ENCODE data around the gene CHN2. TPM values are rescaled to one million over a fixed set of nuclear protein-coding genes. Genes with fewer than 3 reads are reported as not detected.

The CHN2 gene
- total RNA-seq, 1 experiment from 2014 or later = 5.1 TPM

DNA sequence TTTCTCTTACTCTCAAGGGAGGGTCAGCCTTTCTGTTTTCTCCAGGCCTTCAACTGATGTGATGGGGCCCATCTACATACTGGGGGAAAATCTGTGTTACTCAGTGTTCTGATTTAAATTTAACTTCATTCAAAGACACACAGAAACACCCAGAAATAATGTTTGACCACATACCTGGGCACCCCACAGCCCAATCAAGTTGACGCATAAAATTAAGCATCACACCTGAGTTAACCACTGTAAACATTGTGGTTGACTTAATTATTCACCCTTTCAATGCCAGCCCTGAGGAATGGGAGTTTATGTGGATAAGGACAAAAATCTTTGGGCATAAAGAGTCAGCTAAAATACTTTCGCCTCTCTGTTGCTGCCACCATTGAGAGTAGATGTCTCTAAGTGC lies 10.0 kb upstream of the CHN2 start:
- H3K27ac Mint-ChIP-seq (ENCODE audit: low read depth, unreplicated experiment) = no peak overlapping the region
- no peak overlapping the region for H3K4me3 Mint-ChIP-seq (ENCODE audit: unreplicated experiment)
- CTCF ChIA-PET = interaction anchor here (1.9 kb wide), 1 partner anchor 258 kb away, joined by 12 read pairs; no protein-coding TSS in a partner anchor
- TF ChIP-seq, protein P1, sequence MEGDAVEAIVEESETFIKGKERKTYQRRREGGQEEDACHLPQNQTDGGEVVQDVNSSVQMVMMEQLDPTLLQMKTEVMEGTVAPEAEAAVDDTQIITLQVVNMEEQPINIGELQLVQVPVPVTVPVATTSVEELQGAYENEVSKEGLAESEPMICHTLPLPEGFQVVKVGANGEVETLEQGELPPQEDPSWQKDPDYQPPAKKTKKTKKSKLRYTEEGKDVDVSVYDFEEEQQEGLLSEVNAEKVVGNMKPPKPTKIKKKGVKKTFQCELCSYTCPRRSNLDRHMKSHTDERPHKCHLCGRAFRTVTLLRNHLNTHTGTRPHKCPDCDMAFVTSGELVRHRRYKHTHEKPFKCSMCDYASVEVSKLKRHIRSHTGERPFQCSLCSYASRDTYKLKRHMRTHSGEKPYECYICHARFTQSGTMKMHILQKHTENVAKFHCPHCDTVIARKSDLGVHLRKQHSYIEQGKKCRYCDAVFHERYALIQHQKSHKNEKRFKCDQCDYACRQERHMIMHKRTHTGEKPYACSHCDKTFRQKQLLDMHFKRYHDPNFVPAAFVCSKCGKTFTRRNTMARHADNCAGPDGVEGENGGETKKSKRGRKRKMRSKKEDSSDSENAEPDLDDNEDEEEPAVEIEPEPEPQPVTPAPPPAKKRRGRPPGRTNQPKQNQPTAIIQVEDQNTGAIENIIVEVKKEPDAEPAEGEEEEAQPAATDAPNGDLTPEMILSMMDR (IDR thresholded peaks at IDR 0.05; ENCODE audit: unreplicated experiment) = no peak
- no TSS peak for BruUV-seq (replicated peaks)
- intact Hi-C loops (cut with micrococcal nuclease) = no loop called here
- no peak for DNase-seq (ENCODE audit: unreplicated experiment)
- H3K36me3 Mint-ChIP-seq (ENCODE audit: insufficient read depth, unreplicated experiment) = peaks cover 3% of the 10 kb centered on the region
- no peaks in the 10 kb centered on the region for H3K9me3 Mint-ChIP-seq (ENCODE audit: unreplicated experiment)
- no peaks in the 10 kb centered on the region for H3K4me1 Mint-ChIP-seq (ENCODE audit: insufficient read depth, unreplicated experiment)
- POLR2A ChIA-PET = interaction anchor here (0.9 kb wide), 1 partner anchor 257 kb away, joined by 3 read pairs; no protein-coding TSS in a partner anchor
- H3K27me3 Mint-ChIP-seq (ENCODE audit: insufficient read depth, unreplicated experiment) = no peaks in the 10 kb centered on the region

DNA sequence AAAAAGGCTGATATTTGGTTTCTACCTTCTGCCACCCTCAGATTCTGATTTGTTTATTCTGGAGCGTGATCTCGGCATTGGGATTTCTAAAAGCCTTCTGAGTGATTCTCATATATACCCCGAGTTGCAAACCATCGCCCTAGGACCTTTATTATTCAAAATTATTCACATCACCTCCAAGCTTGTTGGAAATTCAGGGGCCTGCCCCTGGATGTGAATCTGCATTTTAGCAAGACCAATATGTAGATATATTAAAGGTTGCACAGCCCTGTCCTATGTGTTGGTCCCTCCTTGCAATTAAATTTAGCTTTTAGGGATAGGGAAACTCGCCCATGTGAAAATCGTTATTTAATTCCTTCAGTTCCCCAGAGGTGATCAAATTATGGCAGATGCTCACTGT lies 9.0 kb upstream of the CHN2 start:
- Mint-ChIP-seq H3K36me3 (ENCODE audit: insufficient read depth, unreplicated experiment) (peaks cover 6% of the 10 kb centered on the region), H3K4me3 (ENCODE audit: unreplicated experiment) (no peak overlapping the region), H3K9me3 (ENCODE audit: unreplicated experiment) (no peaks in the 10 kb centered on the region), H3K27me3 (ENCODE audit: insufficient read depth, unreplicated experiment) (no peaks in the 10 kb centered on the region), H3K27ac (ENCODE audit: low read depth, unreplicated experiment) (no peak overlapping the region), H3K4me1 (ENCODE audit: insufficient read depth, unreplicated experiment) (no peaks in the 10 kb centered on the region)
- POLR2A ChIA-PET = interaction anchor here (0.6 to 1.1 kb wide), 2 partner anchors 100 to 191 kb away, joined by 3 to 4 read pairs; no protein-coding TSS in a partner anchor
- intact Hi-C loops (cut with micrococcal nuclease) = no loop called here
- BruUV-seq (replicated peaks) = no TSS peak
- TF ChIP-seq, protein P1 (IDR thresholded peaks at IDR 0.05; ENCODE audit: unreplicated experiment) = no peak
- DNase-seq (ENCODE audit: unreplicated experiment) = no peak
- CTCF ChIA-PET = interaction anchor here (0.6 to 1.9 kb wide), 4 partner anchors 73 to 261 kb away, joined by 3 to 12 read pairs (median 3); no protein-coding TSS in a partner anchor

DNA sequence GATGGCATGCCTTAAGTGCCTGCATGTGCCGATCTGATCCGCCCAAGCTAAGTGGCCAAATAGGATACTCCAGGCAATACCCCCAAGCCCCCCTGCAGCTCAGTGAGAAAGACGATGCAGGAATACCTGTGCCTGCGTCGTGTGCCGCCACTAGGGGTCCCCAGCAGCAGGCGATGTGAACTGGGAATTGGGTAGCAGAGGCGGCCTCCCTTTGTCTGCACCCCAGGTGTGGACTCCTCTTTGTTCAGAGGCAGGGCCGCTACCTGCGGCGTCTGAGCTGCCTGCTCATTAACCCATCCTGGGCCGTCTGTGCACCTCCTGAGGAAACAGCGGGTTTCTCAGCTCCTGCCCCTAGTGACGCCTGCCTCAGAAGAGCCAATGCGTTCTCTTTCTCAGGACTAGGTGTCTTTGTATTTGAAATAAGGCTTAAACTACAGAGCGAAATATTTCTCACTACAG lies 4.8 kb upstream of the CHN2 start:
- intact Hi-C loops (cut with micrococcal nuclease) = loop anchor here (1.0 to 5.0 kb wide), 3 partner anchors 77 to 219 kb away; no protein-coding TSS in a partner anchor
- Mint-ChIP-seq H3K27ac (ENCODE audit: low read depth, unreplicated experiment) (no peak overlapping the region), H3K4me3 (ENCODE audit: unreplicated experiment) (no peak overlapping the region), H3K4me1 (ENCODE audit: insufficient read depth, unreplicated experiment) (no peaks in the 10 kb centered on the region), H3K27me3 (ENCODE audit: insufficient read depth, unreplicated experiment) (no peaks in the 10 kb centered on the region), H3K9me3 (ENCODE audit: unreplicated experiment) (no peaks in the 10 kb centered on the region), H3K36me3 (ENCODE audit: insufficient read depth, unreplicated experiment) (peaks cover 6% of the 10 kb centered on the region)
- POLR2A ChIA-PET = interaction anchor here (0.8 to 2.0 kb wide), 3 partner anchors 76 to 263 kb away, joined by 4 to 7 read pairs (median 4); no protein-coding TSS in a partner anchor
- TF ChIP-seq, protein P1 (IDR thresholded peaks at IDR 0.05; ENCODE audit: unreplicated experiment) = peak; percentile 87
- no TSS peak for BruUV-seq (replicated peaks)
- CTCF ChIA-PET = interaction anchor here (0.5 to 6.2 kb wide), 66 partner anchors 9 to 740 kb away, joined by 3 to 140 read pairs (median 5); partner anchors contain the start of gene CPVL
- peak; percentile 60 for DNase-seq (ENCODE audit: unreplicated experiment)

DNA sequence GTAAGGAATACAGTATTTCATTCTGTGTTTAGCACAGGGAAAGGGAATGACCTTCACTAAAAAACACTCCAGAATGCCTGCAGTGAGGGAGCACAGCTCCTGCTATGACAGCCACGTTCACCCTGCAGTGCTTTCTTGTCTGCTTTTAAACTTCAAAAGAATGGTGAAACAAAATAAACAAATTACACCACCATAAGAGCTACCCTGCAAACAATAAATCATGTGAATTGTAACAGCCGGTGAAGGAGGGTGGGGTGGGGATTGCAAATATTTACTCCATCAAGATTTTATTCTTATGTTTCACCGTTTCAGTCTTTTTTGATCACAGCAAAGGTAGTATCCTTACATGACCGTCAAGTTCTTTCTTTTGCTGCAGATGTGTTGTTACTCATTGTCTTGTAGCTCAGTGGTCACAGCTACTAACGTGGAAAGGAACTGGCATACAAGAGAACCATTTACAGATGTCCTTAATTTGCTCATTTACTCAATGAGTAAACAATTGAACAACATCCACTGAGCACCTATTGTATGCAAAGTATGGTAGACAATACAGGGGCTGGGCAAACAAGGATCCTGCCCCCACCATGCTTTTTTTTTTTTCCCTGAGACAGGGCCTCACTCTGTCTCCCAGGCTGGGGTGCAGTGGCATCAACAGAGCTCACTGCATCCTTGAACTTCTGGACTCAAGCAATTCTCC lies 4.1 kb upstream of the CHN2 start:
- H3K9me3 Mint-ChIP-seq (ENCODE audit: unreplicated experiment) = no peaks in the 10 kb centered on the region
- POLR2A ChIA-PET = interaction anchor here (0.8 to 2.0 kb wide), 3 partner anchors 76 to 263 kb away, joined by 4 to 7 read pairs (median 4); no protein-coding TSS in a partner anchor

More for the DNA sequence above, 4.1 kb upstream of the CHN2 start:
- no peak overlapping the region for H3K27ac Mint-ChIP-seq (ENCODE audit: low read depth, unreplicated experiment)
- peaks cover 6% of the 10 kb centered on the region for H3K36me3 Mint-ChIP-seq (ENCODE audit: insufficient read depth, unreplicated experiment)
- no peak for DNase-seq (ENCODE audit: unreplicated experiment)
- no peaks in the 10 kb centered on the region for H3K27me3 Mint-ChIP-seq (ENCODE audit: insufficient read depth, unreplicated experiment)
- CTCF ChIA-PET = interaction anchor here (0.5 to 6.2 kb wide), 53 partner anchors 8 to 277 kb away, joined by 3 to 140 read pairs (median 6); partner anchors contain the start of gene CPVL
- no peaks in the 10 kb centered on the region for H3K4me1 Mint-ChIP-seq (ENCODE audit: insufficient read depth, unreplicated experiment)
- intact Hi-C loops (cut with micrococcal nuclease) = loop anchor here (5.0 kb wide), 1 partner anchor 78 kb away; no protein-coding TSS in a partner anchor
- TF ChIP-seq, protein P1 (IDR thresholded peaks at IDR 0.05; ENCODE audit: unreplicated experiment) = no peak
- BruUV-seq (replicated peaks) = no TSS peak
- H3K4me3 Mint-ChIP-seq (ENCODE audit: unreplicated experiment) = no peak overlapping the region
